Middle frontal gyrus (tissue), 1 donor: ENCODE data around the gene URI1.
A peak's percentile ranks its signal among the peaks of the same experiment; 100 is the strongest.

ENCODE experiments used
- DNase-seq: peaks from one replicate; pipeline ENCODE4 v3.0.0-alpha.2; 2015; ENCODE audit warnings: low spot score; ENCODE audit errors: extremely low spot score

URI1 gene

DNA sequence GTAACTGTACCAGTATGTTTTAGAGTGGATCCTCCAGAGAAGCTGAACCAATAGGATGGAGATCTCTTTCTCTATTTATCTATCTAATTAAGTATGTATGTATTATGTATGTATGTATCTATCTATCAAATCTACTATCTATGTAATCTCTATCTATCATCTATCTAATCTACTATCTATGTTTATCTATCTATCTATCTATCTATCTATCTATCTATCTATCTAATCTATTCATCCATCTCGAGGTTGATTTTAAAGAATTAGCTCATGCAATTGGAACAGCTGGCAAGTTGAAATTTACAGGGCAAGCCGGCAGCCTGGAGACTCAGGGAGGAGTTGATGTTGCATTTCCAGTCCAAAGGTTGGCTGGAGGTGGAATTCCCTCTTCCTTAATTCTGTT, 112.2 kb downstream of the URI1 start:
- DNase-seq = no peak

DNA sequence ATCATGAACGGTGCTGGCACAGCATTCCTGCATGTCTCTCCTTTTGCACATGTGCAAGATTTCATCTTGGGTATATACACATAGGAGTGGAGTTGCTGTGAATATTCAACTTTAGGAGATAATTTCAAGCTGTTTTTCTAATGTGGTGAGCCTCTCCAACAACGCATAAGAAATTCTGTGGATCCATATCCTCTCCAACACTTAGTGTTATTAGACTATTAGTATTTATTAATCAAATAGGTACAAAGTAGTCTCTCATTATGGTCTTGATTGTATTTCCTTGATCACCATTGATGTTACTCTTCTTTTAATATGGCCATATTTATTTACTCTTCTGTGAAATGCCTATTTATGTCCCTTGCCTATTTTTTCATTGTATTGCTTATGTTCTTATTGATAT, 114.5 kb downstream of the URI1 start:
- no peak for DNase-seq

- DNase-seq = no peak
Measured at GRCh38 chr19:30059741-30060457, 117.9 kb downstream of the URI1 start.

GRCh38 chr19:30060531-30061222, 118.6 kb downstream of the URI1 start:
- DNase-seq = no peak

- no peak for DNase-seq
Measured at GRCh38 chr19:30061223-30062064, 119.4 kb downstream of the URI1 start.

GRCh38 chr19:30062065-30062906, 120.2 kb downstream of the URI1 start:
- no peak for DNase-seq

DNA sequence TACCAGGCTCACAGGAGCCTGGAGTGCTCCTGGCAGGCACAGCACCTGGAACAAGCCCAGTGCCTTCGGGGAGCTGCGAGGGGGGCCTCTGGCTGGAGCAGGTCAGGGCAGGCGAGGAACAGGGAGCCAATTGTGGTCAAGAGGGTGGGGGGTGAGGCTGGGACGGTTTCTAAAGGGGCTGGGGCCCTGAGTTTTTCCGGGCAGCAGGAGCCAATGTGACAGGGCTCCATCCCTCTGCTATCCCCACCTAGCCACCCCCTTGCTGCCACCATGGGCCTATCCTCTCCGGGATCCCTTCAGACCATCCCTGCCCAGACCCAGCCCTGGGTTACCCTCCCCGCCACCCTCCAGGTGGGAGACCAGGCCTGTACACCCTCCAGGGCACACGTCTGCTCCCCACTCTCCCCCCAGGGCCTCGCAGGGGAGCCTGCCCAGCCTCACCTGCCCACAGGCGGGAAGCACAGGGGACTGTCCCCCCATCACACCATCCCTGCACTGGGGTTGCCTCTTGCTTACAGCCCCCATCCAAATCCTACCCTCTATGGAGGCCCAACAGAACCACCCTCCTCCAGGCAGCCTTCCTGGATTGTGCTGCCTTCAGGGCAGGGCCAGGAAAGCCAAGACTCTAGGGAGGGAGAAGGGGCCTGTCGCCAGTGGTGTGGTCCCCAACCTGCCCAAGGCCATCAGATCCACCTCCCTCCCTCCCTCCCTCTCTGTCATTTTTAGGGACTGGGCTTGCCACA, 121.0 kb downstream of the URI1 start:
- DNase-seq = no peak

GRCh38 chr19:30063650-30064347, 121.8 kb downstream of the URI1 start:
- DNase-seq = no peak

DNA sequence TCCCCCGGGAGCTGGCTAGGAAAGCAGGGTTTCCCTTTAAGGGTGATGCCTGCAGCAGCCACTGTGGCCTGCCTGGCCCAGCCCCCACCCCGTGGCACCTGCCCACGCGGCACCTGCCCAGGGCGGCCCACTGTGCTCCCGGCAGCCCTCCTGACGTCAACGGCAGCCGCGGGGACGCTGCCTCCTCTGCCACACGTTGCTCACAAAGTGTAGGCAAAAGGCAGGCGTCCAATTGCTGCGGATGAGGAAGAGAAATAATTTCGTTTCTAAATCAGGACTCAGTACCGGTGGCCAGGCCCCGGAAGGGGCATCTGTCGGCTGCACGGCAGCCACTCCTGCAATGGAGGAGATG, 122.3 kb downstream of the URI1 start:
- peak; percentile 20 for DNase-seq

- no peak for DNase-seq
Measured at GRCh38 chr19:30064771-30065494, 122.9 kb downstream of the URI1 start.

GRCh38 chr19:30065680-30066606, 123.9 kb downstream of the URI1 start:
- no peak for DNase-seq
